ENCODE data around the gene FNDC5.

DNA sequence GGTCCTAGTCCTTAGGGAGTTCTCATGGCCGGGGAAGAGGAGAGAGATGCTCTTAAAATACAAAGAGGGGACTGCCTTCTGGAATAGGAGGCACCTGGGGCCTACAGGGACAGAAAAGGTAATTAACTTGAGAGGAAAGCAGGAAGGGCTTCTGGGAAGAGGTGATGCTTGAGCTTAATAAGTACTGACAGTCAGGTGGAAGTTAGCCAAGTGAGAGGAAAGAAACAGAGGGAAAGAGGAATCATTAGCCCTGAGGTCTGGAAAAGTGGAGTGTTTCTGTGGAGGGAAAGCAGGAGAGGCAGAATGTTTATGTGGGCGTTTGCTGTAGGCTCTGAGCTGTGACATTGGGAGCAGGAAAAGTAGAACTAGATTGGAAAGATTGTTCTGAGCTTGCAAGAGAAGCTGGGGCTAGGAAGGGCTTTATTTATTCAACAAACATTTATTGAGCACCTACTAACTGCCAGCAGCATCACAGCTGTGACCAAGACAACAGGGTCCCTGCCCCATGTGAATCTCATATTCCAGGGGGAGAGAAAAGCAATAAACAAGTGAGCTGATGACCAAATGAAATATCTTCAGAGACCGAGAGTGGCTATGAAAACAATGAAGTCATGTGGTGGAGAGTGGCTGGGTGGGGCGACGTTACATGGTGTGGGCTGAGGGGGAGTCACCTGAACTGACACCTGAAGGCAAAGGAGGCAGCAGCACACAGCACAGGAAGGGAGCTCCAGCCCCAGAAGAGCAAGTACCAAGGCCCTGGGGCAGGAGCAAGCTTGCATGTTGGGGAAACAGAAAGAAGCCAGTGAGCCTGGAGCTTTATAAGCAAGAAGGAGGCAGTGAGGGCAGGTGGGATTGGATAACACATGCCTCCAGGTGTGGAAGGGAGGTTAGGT is 4.4 kb upstream of the FNDC5 start:
- TF ChIP-seq POLR2AphosphoS5 (IDR thresholded peaks at IDR 0.05; ENCODE audit: low read depth, low read length) (no peak), SIN3A (IDR thresholded peaks at IDR 0.05; ENCODE audit: borderline replicate concordance, insufficient read depth, low read depth, low read length) (no peak)
- TF ChIP-seq, protein P1, sequence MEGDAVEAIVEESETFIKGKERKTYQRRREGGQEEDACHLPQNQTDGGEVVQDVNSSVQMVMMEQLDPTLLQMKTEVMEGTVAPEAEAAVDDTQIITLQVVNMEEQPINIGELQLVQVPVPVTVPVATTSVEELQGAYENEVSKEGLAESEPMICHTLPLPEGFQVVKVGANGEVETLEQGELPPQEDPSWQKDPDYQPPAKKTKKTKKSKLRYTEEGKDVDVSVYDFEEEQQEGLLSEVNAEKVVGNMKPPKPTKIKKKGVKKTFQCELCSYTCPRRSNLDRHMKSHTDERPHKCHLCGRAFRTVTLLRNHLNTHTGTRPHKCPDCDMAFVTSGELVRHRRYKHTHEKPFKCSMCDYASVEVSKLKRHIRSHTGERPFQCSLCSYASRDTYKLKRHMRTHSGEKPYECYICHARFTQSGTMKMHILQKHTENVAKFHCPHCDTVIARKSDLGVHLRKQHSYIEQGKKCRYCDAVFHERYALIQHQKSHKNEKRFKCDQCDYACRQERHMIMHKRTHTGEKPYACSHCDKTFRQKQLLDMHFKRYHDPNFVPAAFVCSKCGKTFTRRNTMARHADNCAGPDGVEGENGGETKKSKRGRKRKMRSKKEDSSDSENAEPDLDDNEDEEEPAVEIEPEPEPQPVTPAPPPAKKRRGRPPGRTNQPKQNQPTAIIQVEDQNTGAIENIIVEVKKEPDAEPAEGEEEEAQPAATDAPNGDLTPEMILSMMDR (IDR thresholded peaks at IDR 0.05), result no peak
- TF ChIP-seq, protein P2, sequence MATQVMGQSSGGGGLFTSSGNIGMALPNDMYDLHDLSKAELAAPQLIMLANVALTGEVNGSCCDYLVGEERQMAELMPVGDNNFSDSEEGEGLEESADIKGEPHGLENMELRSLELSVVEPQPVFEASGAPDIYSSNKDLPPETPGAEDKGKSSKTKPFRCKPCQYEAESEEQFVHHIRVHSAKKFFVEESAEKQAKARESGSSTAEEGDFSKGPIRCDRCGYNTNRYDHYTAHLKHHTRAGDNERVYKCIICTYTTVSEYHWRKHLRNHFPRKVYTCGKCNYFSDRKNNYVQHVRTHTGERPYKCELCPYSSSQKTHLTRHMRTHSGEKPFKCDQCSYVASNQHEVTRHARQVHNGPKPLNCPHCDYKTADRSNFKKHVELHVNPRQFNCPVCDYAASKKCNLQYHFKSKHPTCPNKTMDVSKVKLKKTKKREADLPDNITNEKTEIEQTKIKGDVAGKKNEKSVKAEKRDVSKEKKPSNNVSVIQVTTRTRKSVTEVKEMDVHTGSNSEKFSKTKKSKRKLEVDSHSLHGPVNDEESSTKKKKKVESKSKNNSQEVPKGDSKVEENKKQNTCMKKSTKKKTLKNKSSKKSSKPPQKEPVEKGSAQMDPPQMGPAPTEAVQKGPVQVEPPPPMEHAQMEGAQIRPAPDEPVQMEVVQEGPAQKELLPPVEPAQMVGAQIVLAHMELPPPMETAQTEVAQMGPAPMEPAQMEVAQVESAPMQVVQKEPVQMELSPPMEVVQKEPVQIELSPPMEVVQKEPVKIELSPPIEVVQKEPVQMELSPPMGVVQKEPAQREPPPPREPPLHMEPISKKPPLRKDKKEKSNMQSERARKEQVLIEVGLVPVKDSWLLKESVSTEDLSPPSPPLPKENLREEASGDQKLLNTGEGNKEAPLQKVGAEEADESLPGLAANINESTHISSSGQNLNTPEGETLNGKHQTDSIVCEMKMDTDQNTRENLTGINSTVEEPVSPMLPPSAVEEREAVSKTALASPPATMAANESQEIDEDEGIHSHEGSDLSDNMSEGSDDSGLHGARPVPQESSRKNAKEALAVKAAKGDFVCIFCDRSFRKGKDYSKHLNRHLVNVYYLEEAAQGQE (IDR thresholded peaks at IDR 0.05; ENCODE audit: insufficient read depth in 1 of 2, low read depth in 2 of 2, low read length in 1 of 2), result no peak

Data from Panc1 (cell line).